T-helper 1 cell treated with Interleukin-12 subunit alpha and Interleukin-12 subunit beta and Interleukin-4 antibody, amounts not matched to agents 30 μg/mL and 1 μg/mL, for 36 hours (primary cell): ENCODE measurements around the gene GRID2.
"Not testable (repeated sequence)": the region's sequence is repeated elsewhere in the genome, so short reads cannot be mapped to it uniquely, and the experiment has no call there.

Experiments
- H3K27ac Mint-ChIP-seq: one replicate; pipeline ENCODE4 v1.8.0; 2021; ENCODE audit warnings: mild to moderate bottlenecking, mixed read lengths
- H3K27me3 Mint-ChIP-seq: one replicate; pipeline ENCODE4 v1.8.0; 2021; ENCODE audit warnings: low read depth, mixed read lengths
- H3K36me3 Mint-ChIP-seq: one replicate; pipeline ENCODE4 v1.8.0; 2021; ENCODE audit warnings: low read depth, mixed read lengths
- H3K4me1 Mint-ChIP-seq: one replicate; pipeline ENCODE4 v1.8.0; 2021; ENCODE audit warnings: low read depth, mixed read lengths
- H3K4me3 Mint-ChIP-seq: one replicate; pipeline ENCODE4 v1.8.0; 2021; ENCODE audit warnings: mild to moderate bottlenecking, moderate library complexity, mixed read lengths
- H3K9me3 Mint-ChIP-seq: one replicate; pipeline ENCODE4 v1.8.0; 2021; ENCODE audit warnings: mixed read lengths

The GRID2 gene

GRCh38 chr4:93212250-93212649 is 908.5 kb downstream of the GRID2 start:
- no peaks in the 10 kb centered on the region for H3K36me3 Mint-ChIP-seq

GRCh38 chr4:93216646-93217045 is 912.9 kb downstream of the GRID2 start:
- no peak overlapping the region for H3K27ac Mint-ChIP-seq
- H3K4me1 Mint-ChIP-seq: no peaks in the 10 kb centered on the region
- H3K36me3 Mint-ChIP-seq: no peaks in the 10 kb centered on the region
- no peaks in the 10 kb centered on the region for H3K27me3 Mint-ChIP-seq
- H3K4me3 Mint-ChIP-seq: no peak overlapping the region
- no peaks in the 10 kb centered on the region for H3K9me3 Mint-ChIP-seq

More at GRCh38 chr4:93212250-93212649, 908.5 kb downstream of the GRID2 start:
- H3K27ac Mint-ChIP-seq: no peak overlapping the region
- H3K27me3 Mint-ChIP-seq: no peaks in the 10 kb centered on the region
- no peak overlapping the region for H3K4me3 Mint-ChIP-seq
- no peaks in the 10 kb centered on the region for H3K9me3 Mint-ChIP-seq
- no peaks in the 10 kb centered on the region for H3K4me1 Mint-ChIP-seq

GRCh38 chr4:93217431-93217830 is 913.7 kb downstream of the GRID2 start:
- H3K27me3 Mint-ChIP-seq: no peaks in the 10 kb centered on the region
- H3K27ac Mint-ChIP-seq: no peak overlapping the region
- H3K9me3 Mint-ChIP-seq: no peaks in the 10 kb centered on the region
- no peaks in the 10 kb centered on the region for H3K4me1 Mint-ChIP-seq
- H3K4me3 Mint-ChIP-seq: no peak overlapping the region
- no peaks in the 10 kb centered on the region for H3K36me3 Mint-ChIP-seq

- Mint-ChIP-seq H3K4me3 (no peak overlapping the region), H3K36me3 (no peaks in the 10 kb centered on the region), H3K9me3 (no peaks in the 10 kb centered on the region), H3K27ac (no peak overlapping the region), H3K4me1 (no peaks in the 10 kb centered on the region), H3K27me3 (no peaks in the 10 kb centered on the region)
Observed at GRCh38 chr4:93221771-93222170, 918.0 kb downstream of the GRID2 start.

- no peaks in the 10 kb centered on the region for H3K9me3 Mint-ChIP-seq
- no peaks in the 10 kb centered on the region for H3K4me1 Mint-ChIP-seq
- H3K27me3 Mint-ChIP-seq: no peaks in the 10 kb centered on the region
- no peak overlapping the region for H3K27ac Mint-ChIP-seq
- no peaks in the 10 kb centered on the region for H3K36me3 Mint-ChIP-seq
- no peak overlapping the region for H3K4me3 Mint-ChIP-seq
Observed at GRCh38 chr4:93228021-93228420, 924.3 kb downstream of the GRID2 start.

GRCh38 chr4:93232883-93233282 is 929.1 kb downstream of the GRID2 start:
- Mint-ChIP-seq H3K27ac (no peak overlapping the region), H3K36me3 (no peaks in the 10 kb centered on the region), H3K4me1 (no peaks in the 10 kb centered on the region), H3K27me3 (no peaks in the 10 kb centered on the region), H3K4me3 (no peak overlapping the region), H3K9me3 (no peaks in the 10 kb centered on the region)

GRCh38 chr4:93237521-93237920 is 933.8 kb downstream of the GRID2 start:
- H3K9me3 Mint-ChIP-seq: no peaks in the 10 kb centered on the region
- no peak overlapping the region for H3K4me3 Mint-ChIP-seq
- no peak overlapping the region for H3K27ac Mint-ChIP-seq
- no peaks in the 10 kb centered on the region for H3K4me1 Mint-ChIP-seq
- H3K27me3 Mint-ChIP-seq: no peaks in the 10 kb centered on the region
- no peaks in the 10 kb centered on the region for H3K36me3 Mint-ChIP-seq

GRCh38 chr4:93243262-93243661 is 939.5 kb downstream of the GRID2 start:
- H3K4me3 Mint-ChIP-seq: no peak overlapping the region
- no peaks in the 10 kb centered on the region for H3K27me3 Mint-ChIP-seq
- H3K4me1 Mint-ChIP-seq: no peaks in the 10 kb centered on the region
- no peaks in the 10 kb centered on the region for H3K36me3 Mint-ChIP-seq
- no peaks in the 10 kb centered on the region for H3K9me3 Mint-ChIP-seq
- no peak overlapping the region for H3K27ac Mint-ChIP-seq

- Mint-ChIP-seq H3K36me3 (no peaks in the 10 kb centered on the region), H3K4me3 (no peak overlapping the region), H3K4me1 (no peaks in the 10 kb centered on the region), H3K27me3 (no peaks in the 10 kb centered on the region), H3K9me3 (no peaks in the 10 kb centered on the region), H3K27ac (no peak overlapping the region)
Observed at GRCh38 chr4:93261207-93261606, 957.4 kb downstream of the GRID2 start.

- Mint-ChIP-seq H3K4me3 (no peak overlapping the region), H3K36me3 (no peaks in the 10 kb centered on the region), H3K9me3 (no peaks in the 10 kb centered on the region), H3K4me1 (no peaks in the 10 kb centered on the region), H3K27ac (no peak overlapping the region), H3K27me3 (no peaks in the 10 kb centered on the region)
Observed at GRCh38 chr4:93263166-93263565, 959.4 kb downstream of the GRID2 start.

GRCh38 chr4:93267747-93268146 is 964.0 kb downstream of the GRID2 start:
- Mint-ChIP-seq H3K27me3 (no peaks in the 10 kb centered on the region), H3K4me1 (no peaks in the 10 kb centered on the region), H3K9me3 (no peaks in the 10 kb centered on the region), H3K36me3 (no peaks in the 10 kb centered on the region), H3K4me3 (no peak overlapping the region), H3K27ac (no peak overlapping the region)

GRCh38 chr4:93285346-93285745 is 981.6 kb downstream of the GRID2 start:
- no peaks in the 10 kb centered on the region for H3K36me3 Mint-ChIP-seq
- no peak overlapping the region for H3K27ac Mint-ChIP-seq
- no peaks in the 10 kb centered on the region for H3K4me1 Mint-ChIP-seq
- H3K9me3 Mint-ChIP-seq: no peaks in the 10 kb centered on the region
- H3K4me3 Mint-ChIP-seq: no peak overlapping the region
- no peaks in the 10 kb centered on the region for H3K27me3 Mint-ChIP-seq

- Mint-ChIP-seq H3K9me3 (peaks cover 4% of the 10 kb centered on the region), H3K4me3 (no peak overlapping the region), H3K27ac (no peak overlapping the region), H3K4me1 (no peaks in the 10 kb centered on the region), H3K36me3 (no peaks in the 10 kb centered on the region), H3K27me3 (no peaks in the 10 kb centered on the region)
Observed at GRCh38 chr4:93289241-93289640, 985.5 kb downstream of the GRID2 start.

- Mint-ChIP-seq H3K36me3 (no peaks in the 10 kb centered on the region), H3K4me3 (no peak overlapping the region), H3K4me1 (no peaks in the 10 kb centered on the region), H3K27ac (no peak overlapping the region), H3K9me3 (peaks cover 4% of the 10 kb centered on the region), H3K27me3 (no peaks in the 10 kb centered on the region)
Observed at GRCh38 chr4:93289831-93290230, 986.1 kb downstream of the GRID2 start.

- no peaks in the 10 kb centered on the region for H3K36me3 Mint-ChIP-seq
- H3K27ac Mint-ChIP-seq: no peak overlapping the region
- no peak overlapping the region for H3K4me3 Mint-ChIP-seq
- no peaks in the 10 kb centered on the region for H3K27me3 Mint-ChIP-seq
- peaks cover 5% of the 10 kb centered on the region for H3K4me1 Mint-ChIP-seq
- H3K9me3 Mint-ChIP-seq: no peaks in the 10 kb centered on the region
Observed at GRCh38 chr4:93299118-93299517, 995.4 kb downstream of the GRID2 start.

GRCh38 chr4:93300780-93301555 is 997.2 kb downstream of the GRID2 start:
- not testable (repeated sequence) for H3K27me3 Mint-ChIP-seq, H3K27ac Mint-ChIP-seq, H3K36me3 Mint-ChIP-seq, H3K4me1 Mint-ChIP-seq, H3K4me3 Mint-ChIP-seq, H3K9me3 Mint-ChIP-seq
